SJSA1 (cell line): Measurements from ENCODE around the gene LIME1. TPM values are rescaled to one million over a fixed set of nuclear protein-coding genes. Genes with fewer than 3 reads are reported as not detected.

Experiments used
- DNase-seq, 2 experiments: peaks; one replicate each; pipeline ENCODE4 v3.0.0-alpha.2; 2015 to 2020; ENCODE audit warnings: low spot score in 2 of 2, low read depth in 1 of 2
- H3K27ac ChIP-seq: fragments of 250-450 bp; sonication (Bioruptor Pico); 2 replicates; pipeline ENCODE4 v1.5.1; 2020; ENCODE audit warnings: mild to moderate bottlenecking, moderate library complexity
- H3K27me3 ChIP-seq: fragments of 250-450 bp; sonication (Bioruptor Pico); replicated peaks from 2 replicates; pipeline ENCODE4 v1.5.1; 2020; ENCODE audit warnings: mild to moderate bottlenecking, moderate library complexity
- H3K36me3 ChIP-seq: fragments of 250-450 bp; sonication (Bioruptor Pico); 2 replicates; pipeline ENCODE4 v1.5.1; 2020; ENCODE audit warnings: mild to moderate bottlenecking
- H3K4me1 ChIP-seq: fragments of 250-450 bp; sonication (Bioruptor Pico); replicated peaks from 2 replicates; pipeline ENCODE4 v1.6.1; 2021; ENCODE audit warnings: mild to moderate bottlenecking
- H3K4me3 ChIP-seq: fragments of 250-450 bp; sonication (Bioruptor Pico); 2 replicates; pipeline ENCODE4 v1.5.1; 2020; ENCODE audit warnings: mild to moderate bottlenecking
- H3K9me3 ChIP-seq: fragments of 250-450 bp; sonication (Bioruptor Pico); replicated peaks from 2 replicates; pipeline ENCODE4 v1.5.1; 2020; ENCODE audit warnings: mild to moderate bottlenecking
- total RNA-seq: library from RNA; depleted of rRNA; stranded (reverse); fragments of >200 nt; shearing (Covaris generic); gene quantifications from 2 replicates; pipeline ENCODE4 v1.2.3, GENCODE V29; 2014; rRNA removed

The LIME1 gene, protein sequence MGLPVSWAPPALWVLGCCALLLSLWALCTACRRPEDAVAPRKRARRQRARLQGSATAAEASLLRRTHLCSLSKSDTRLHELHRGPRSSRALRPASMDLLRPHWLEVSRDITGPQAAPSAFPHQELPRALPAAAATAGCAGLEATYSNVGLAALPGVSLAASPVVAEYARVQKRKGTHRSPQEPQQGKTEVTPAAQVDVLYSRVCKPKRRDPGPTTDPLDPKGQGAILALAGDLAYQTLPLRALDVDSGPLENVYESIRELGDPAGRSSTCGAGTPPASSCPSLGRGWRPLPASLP
- total RNA-seq, result 10.2 and 38.5 TPM in 2 replicates

DNA sequence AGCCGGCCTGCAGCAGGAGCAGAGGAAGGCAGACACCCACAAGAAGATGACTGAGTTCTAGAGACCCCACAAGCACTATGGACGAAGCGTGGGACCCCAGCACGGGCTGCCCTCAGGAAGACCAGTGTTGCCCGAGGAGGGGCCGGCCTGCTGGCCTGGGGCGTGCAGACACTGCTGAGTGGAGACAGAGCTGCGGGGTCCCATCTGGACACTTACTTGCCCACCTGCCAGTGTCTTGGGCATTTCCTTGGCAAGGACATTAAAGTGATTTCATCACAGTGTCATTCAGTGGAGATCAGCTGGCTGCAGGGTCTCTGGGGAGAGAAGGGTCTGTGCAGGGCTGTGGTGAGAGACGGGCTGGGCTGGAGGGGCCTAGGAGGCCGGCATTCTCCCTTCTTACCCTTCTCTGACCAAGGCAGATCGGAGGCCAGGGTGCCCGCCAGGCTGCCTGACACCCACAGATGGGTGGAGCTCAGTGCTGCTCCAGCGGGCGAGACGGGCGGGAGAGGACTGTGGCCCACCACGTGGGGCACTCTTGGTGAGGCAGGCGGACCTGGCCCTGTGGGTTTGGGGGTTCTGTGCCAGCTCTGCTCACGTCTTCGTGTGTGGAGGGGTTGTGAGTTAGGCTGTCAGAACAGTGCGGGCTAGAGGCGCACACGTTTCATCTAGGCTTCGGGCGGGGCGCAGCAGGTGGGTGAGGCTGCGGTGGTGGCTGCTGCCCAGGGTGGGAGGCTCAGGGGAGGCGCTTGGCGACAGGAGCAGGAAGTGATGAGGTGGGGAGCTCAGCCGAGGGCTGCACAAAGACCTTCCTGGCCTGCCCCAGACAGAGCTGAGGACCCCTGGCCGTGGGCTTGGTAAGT is at the start of gene LIME1:
Gene LIME1 (plus strand): TSS at position 806 of the 860 bp plus-strand sequence. CDS start 886 bp downstream, outside the sequence.
- Histone ChIP-seq H3K4me3 (no peak within 1 kb of the TSS), H3K27ac (no peak within 1 kb of the TSS), H3K36me3 (peaks cover 69% of the 10 kb centered on the region), H3K4me1 (peaks cover 9% of the 10 kb centered on the region), H3K9me3 (0 out of 2 replicates have a peak, but pooled peaks cover 2% of the 10 kb centered on the region), H3K27me3 (no peaks in the 10 kb centered on the region)
- no peak for DNase-seq

DNA sequence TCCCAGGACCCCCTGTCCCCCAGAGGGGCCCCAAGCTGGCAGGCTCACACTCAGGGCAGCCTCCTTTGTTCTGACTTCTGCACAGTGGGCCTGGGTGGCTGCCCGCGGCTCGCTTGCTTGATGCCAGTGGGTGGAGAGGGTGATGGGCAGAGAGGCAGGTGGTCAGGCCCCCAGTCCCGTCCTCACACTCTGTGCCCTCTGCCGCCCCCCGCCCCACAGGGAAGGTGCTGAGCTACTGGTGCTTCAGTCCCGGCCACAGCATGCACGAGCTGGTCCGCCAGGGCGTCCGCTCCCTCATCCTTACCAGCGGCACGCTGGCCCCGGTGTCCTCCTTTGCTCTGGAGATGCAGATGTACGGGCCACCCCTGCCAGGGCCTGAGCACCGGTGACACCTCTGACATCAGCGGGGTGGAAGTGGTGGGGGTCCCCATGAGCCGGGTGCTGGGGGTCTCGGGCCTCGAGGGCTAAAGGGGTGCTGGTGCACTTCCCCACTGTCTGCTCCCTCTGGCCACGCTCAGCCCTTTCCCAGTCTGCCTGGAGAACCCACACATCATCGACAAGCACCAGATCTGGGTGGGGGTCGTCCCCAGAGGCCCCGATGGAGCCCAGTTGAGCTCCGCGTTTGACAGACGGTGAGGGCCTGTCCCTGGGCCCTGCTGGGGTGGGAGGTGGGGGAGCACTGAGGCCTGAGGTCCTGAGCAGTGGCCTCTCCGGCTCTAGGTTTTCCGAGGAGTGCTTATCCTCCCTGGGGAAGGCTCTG is 48.9 kb upstream of the LIME1 start:
- no peak overlapping the region for H3K27ac ChIP-seq
- no peaks in the 10 kb centered on the region for H3K27me3 ChIP-seq
- H3K9me3 ChIP-seq, result no peaks in the 10 kb centered on the region
- peaks cover 48% of the 10 kb centered on the region for H3K36me3 ChIP-seq
- H3K4me3 ChIP-seq, result no peak overlapping the region
- DNase-seq, result no peak
- peaks cover 8% of the 10 kb centered on the region for H3K4me1 ChIP-seq

- no peaks in the 10 kb centered on the region for H3K9me3 ChIP-seq
- DNase-seq, result no peak
- peaks cover 40% of the 10 kb centered on the region for H3K36me3 ChIP-seq
- H3K27me3 ChIP-seq, result no peaks in the 10 kb centered on the region
- H3K4me3 ChIP-seq, result no peak overlapping the region
- H3K4me1 ChIP-seq, result no peaks in the 10 kb centered on the region; the same call in 1 of the 2 replicates
- H3K27ac ChIP-seq, result no peak overlapping the region
These were observed 48.0 kb upstream of the LIME1 start for GRCh38 chr20:63688228-63689045.

DNA sequence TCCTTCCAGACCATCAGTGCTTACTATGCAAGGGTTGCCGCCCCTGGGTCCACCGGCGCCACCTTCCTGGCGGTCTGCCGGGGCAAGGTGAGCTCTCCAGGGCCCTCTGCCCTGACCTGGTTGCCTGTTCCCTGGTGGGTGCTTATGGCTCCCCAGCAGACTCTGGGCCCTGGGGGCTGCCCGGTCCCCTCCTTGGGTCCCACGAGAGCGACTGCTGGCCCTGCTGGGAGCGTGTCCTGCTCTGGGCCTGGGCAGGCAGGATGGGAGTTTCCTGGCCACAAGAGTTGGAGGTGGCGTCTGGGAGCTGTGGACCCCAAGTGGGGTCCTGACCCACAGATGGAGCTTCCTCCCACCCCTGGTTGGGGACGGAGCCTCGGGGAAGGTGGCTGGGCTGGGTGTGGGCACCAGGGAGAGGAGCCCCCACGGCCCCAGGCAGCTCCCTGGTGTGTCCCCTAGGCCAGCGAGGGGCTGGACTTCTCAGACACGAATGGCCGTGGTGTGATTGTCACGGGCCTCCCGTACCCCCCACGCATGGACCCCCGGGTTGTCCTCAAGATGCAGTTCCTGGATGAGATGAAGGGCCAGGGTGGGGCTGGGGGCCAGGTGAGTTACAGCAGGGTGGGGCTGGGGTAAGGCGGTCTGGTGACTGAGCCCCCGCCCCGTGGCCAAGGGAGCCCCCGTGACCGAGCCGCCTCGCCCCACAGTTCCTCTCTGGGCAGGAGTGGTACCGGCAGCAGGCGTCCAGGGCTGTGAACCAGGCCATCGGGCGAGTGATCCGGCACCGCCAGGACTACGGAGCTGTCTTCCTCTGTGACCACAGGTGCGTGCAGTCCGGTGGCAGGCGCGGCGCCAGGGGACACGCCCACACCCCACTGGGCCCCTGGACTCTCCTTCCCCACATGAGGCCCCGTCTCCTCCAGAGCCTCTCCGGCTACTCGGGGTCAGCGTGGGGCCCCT is 47.1 kb upstream of the LIME1 start:
- no peak for DNase-seq
- no peaks in the 10 kb centered on the region for H3K4me1 ChIP-seq
- peaks cover 41% of the 10 kb centered on the region for H3K36me3 ChIP-seq
- no peaks in the 10 kb centered on the region for H3K9me3 ChIP-seq
- no peak overlapping the region for H3K4me3 ChIP-seq
- H3K27ac ChIP-seq, result no peak overlapping the region
- H3K27me3 ChIP-seq, result no peaks in the 10 kb centered on the region

GRCh38 chr20:63690003-63690897 is 46.2 kb upstream of the LIME1 start:
- Histone ChIP-seq H3K36me3 (peaks cover 47% of the 10 kb centered on the region), H3K4me1 (no peaks in the 10 kb centered on the region), H3K4me3 (no peak overlapping the region), H3K27me3 (no peaks in the 10 kb centered on the region), H3K27ac (no peak overlapping the region), H3K9me3 (no peaks in the 10 kb centered on the region)
- no peak for DNase-seq

DNA sequence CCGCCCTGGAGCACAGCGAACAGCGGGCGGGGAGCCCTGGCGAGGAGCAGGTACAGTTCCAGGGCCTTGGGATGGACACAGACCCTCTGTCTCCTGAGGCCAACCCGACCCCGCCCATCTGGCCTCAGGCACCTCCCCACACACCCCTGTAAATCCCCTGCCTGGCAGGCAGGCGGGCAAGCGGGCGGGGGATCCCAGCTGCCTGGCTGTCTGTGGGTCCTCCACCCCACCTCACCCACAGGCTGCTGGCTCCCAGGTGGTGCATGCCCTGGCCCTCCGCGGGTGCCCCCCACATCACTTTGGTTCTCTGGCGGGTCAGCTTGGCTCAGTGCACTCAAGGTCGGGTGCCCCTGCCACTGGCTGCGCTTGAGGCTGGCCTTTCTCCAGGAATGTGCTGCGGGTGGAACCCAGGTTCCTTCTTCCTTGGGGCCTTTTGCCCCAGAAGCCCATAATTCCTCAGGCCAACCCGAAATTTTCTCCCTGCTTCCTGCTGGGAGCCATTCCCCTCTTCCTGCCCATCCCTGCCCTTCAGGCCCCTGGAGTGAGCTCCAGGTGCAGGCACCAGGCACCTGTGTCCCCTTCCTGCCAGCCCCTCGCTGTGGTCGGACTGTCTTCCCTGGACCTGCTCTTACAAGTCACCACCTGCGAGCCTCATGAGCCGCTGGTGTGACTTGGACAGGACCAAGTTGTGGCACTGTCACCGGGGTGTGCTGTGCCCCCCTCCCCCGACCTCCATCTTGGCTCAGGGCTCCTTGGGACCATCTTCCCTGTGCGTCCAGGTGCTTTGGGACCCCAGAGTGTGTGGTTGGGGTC is 45.4 kb upstream of the LIME1 start:
- Histone ChIP-seq H3K36me3 (peaks cover 47% of the 10 kb centered on the region), H3K27me3 (no peaks in the 10 kb centered on the region), H3K9me3 (no peaks in the 10 kb centered on the region), H3K27ac (no peak overlapping the region), H3K4me3 (no peak overlapping the region), H3K4me1 (no peaks in the 10 kb centered on the region)
- no peak for DNase-seq

GRCh38 chr20:63691711-63692435 is 44.6 kb upstream of the LIME1 start:
- DNase-seq, result no peak
- no peaks in the 10 kb centered on the region for H3K27me3 ChIP-seq
- H3K36me3 ChIP-seq, result peaks cover 46% of the 10 kb centered on the region
- H3K9me3 ChIP-seq, result no peaks in the 10 kb centered on the region
- H3K4me1 ChIP-seq, result no peaks in the 10 kb centered on the region
- H3K27ac ChIP-seq, result no peak overlapping the region
- no peak overlapping the region for H3K4me3 ChIP-seq

DNA sequence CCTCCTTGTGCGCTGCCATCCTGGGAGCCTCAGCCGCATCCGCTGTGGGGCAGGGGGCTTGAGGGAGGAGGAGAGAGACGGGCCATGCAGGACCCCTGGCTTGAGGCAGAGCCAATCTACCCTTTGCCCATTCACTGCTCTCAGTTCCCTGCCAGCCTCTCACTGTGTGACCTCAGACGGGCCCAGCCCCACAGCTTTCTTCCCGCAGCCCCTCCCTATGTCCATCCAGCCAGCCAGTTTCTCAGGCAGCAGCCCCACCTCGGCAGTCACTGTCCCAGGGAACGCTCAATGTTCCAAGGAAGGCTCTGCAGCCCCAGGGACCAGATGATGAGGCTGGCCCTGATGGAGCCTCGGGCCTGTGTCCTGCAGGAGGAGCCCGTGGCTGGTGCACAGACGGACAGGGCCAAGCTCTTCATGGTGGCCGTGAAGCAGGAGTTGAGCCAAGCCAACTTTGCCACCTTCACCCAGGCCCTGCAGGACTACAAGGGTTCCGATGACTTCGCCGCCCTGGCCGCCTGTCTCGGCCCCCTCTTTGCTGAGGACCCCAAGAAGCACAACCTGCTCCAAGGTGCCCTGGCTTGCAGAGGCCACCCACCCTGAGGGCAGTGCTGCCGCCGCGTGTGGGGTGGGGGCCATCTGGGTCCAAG is 43.9 kb upstream of the LIME1 start:
- no peak for DNase-seq
- no peaks in the 10 kb centered on the region for H3K27me3 ChIP-seq
- H3K9me3 ChIP-seq, result no peaks in the 10 kb centered on the region
- H3K4me1 ChIP-seq, result peaks cover 3% of the 10 kb centered on the region; the same call in 1 of the 2 replicates
- H3K27ac ChIP-seq, result no peak overlapping the region
- H3K4me3 ChIP-seq, result no peak overlapping the region
- peaks cover 50% of the 10 kb centered on the region for H3K36me3 ChIP-seq

GRCh38 chr20:63693083-63693732 is 43.3 kb upstream of the LIME1 start:
- no peak overlapping the region for H3K4me3 ChIP-seq
- H3K9me3 ChIP-seq, result no peaks in the 10 kb centered on the region
- H3K27ac ChIP-seq, result no peak overlapping the region
- peaks cover 56% of the 10 kb centered on the region for H3K36me3 ChIP-seq
- H3K4me1 ChIP-seq, result peaks cover 8% of the 10 kb centered on the region
- H3K27me3 ChIP-seq, result no peaks in the 10 kb centered on the region
- no peak for DNase-seq
